Endothelial cell (in vitro differentiated cells): ENCODE results near the gene MZF1. TPM values are rescaled to one million over a fixed set of nuclear protein-coding genes. Genes with fewer than 3 reads are reported as not detected.
A peak's percentile ranks its signal among the peaks of the same experiment; 100 is the strongest.

ENCODE experiments used
- DNase-seq: peaks from one replicate; pipeline ENCODE4 v3.0.0; 2021; ENCODE audit warnings: low spot score
- H3K27ac Mint-ChIP-seq: one replicate; pipeline ENCODE4 v1.8.0; 2021; ENCODE audit warnings: mixed read lengths, inconsistent platforms; ENCODE audit not compliant: unreplicated experiment
- H3K27me3 Mint-ChIP-seq: one replicate; pipeline ENCODE4 v1.8.0; 2021; ENCODE audit warnings: mild to moderate bottlenecking, moderate library complexity, mixed read lengths, inconsistent platforms; ENCODE audit not compliant: unreplicated experiment
- H3K36me3 Mint-ChIP-seq: one replicate; pipeline ENCODE4 v1.8.0; 2021; ENCODE audit warnings: mild to moderate bottlenecking, low read depth, mixed read lengths, inconsistent platforms; ENCODE audit not compliant: unreplicated experiment
- H3K4me1 Mint-ChIP-seq: one replicate; pipeline ENCODE4 v1.8.0; 2021; ENCODE audit warnings: mild to moderate bottlenecking, mixed read lengths, inconsistent platforms; ENCODE audit not compliant: unreplicated experiment
- H3K4me3 Mint-ChIP-seq: one replicate; pipeline ENCODE4 v1.8.0; 2021; ENCODE audit warnings: mild to moderate bottlenecking, mixed read lengths, inconsistent platforms; ENCODE audit not compliant: unreplicated experiment
- H3K9me3 Mint-ChIP-seq: one replicate; pipeline ENCODE4 v1.8.0; 2021; ENCODE audit warnings: mixed read lengths, inconsistent platforms; ENCODE audit not compliant: unreplicated experiment
- CTCF ChIP-seq: fragments of 200-600 bp; sonication (generic); IDR thresholded peaks from one replicate; pipeline ENCODE4 v1.5.0; 2021; ENCODE audit warnings: antibody characterized with exemption; ENCODE audit not compliant: unreplicated experiment
- total RNA-seq: library from RNA; stranded (reverse); fragmentation: NEBNext Ultra II Directional; extraction: Animal tissue kit (Norgen Biotek cat#: 25700); gene quantifications from one replicate; pipeline ENCODE4 v1.2.1, GENCODE V29; 2021; ENCODE audit not compliant: unreplicated experiment

MZF1 gene
- total RNA-seq, 1 donor from 2014 or later = 18.6 TPM

DNA sequence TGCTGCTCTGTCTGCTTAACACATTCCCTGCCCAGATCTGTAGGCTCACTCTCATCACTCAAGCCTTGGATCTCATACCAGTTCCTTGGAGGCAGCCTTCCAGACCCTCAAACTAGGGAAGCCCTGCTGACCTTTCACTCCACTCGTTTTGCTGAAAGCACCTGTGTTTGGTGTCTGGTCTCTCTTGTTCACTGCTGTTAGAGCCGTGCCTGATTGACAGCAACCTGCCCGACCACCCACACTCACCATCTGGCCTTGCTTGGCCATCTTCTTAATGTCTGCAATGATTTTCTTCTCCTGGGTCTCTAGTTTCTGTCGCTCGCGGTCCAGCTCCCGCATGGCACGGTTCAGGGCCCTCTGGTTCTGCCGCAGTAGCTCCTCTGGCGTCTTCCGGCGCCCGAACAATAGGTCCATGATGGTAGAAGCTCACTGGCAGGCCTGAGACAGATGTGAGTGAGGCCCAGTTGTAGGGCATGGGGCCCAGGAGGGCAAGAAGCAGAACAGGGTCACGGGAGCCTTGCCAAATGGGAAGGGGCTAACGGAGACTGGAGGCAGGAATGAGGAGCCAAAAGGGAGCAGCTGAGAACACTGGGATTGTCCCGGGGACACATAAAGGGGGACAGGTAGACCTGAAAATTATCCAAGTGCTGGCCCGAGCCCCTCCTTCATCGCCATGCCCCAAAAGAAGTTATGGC is 19.2 kb downstream of the MZF1 start:
- H3K4me3 Mint-ChIP-seq = peak overlapping the region; percentile 92
- peaks cover 30% of the 10 kb centered on the region for H3K4me1 Mint-ChIP-seq
- peak overlapping the region; percentile 97 for H3K27ac Mint-ChIP-seq
- H3K27me3 Mint-ChIP-seq = peaks cover 18% of the 10 kb centered on the region
- H3K9me3 Mint-ChIP-seq = no peaks in the 10 kb centered on the region
- TF ChIP-seq CTCF = no peak
- H3K36me3 Mint-ChIP-seq = peaks cover 52% of the 10 kb centered on the region
- no peak for DNase-seq

- Mint-ChIP-seq H3K9me3 (no peaks in the 10 kb centered on the region), H3K36me3 (peaks cover 53% of the 10 kb centered on the region), H3K4me1 (peaks cover 26% of the 10 kb centered on the region), H3K27ac (no peak overlapping the region), H3K4me3 (peak overlapping the region; percentile 23), H3K27me3 (peaks cover 14% of the 10 kb centered on the region)
- DNase-seq = no peak
- no peak for TF ChIP-seq CTCF
Measured at GRCh38 chr19:58552655-58553054, 20.5 kb downstream of the MZF1 start.

GRCh38 chr19:58551577-58552471 is 21.3 kb downstream of the MZF1 start:
- Mint-ChIP-seq H3K27ac (no peak overlapping the region), H3K9me3 (no peaks in the 10 kb centered on the region), H3K27me3 (peaks cover 12% of the 10 kb centered on the region), H3K4me3 (peak overlapping the region; percentile 17), H3K36me3 (peaks cover 50% of the 10 kb centered on the region), H3K4me1 (peaks cover 19% of the 10 kb centered on the region)
- TF ChIP-seq CTCF = no peak
- DNase-seq = no peak

DNA sequence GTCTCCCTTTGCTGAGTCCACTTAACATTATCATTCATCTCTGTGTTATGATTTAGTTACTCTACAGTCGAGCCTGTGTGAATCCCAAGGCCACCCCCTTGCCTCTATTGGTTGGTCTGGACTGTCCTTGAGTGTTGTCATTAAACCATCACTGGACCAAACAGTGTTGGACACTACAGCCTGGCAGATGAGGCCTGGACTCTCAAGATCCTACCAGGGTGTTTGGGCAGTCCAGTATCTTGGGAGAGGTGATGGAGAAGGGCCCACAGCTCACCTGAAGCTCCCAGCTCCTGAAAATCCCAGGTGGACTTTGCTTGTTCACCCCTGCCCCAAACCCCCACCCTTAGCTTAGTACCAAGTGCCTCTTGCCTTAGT is 22.0 kb downstream of the MZF1 start:
- Mint-ChIP-seq H3K27me3 (peaks cover 15% of the 10 kb centered on the region), H3K36me3 (peaks cover 51% of the 10 kb centered on the region), H3K9me3 (no peaks in the 10 kb centered on the region), H3K4me1 (peaks cover 19% of the 10 kb centered on the region), H3K27ac (no peak overlapping the region), H3K4me3 (peak overlapping the region; percentile 79)
- DNase-seq = no peak
- no peak for TF ChIP-seq CTCF
